ENCODE measurements around the gene TMEM252.

TMEM252 gene

GRCh38 chr9:68497629-68498028 lies 43.1 kb downstream of the TMEM252 start:
- DNase-seq: no peak

- DNase-seq: peak; percentile 10
Observed at GRCh38 chr9:68496356-68496755, 44.3 kb downstream of the TMEM252 start.

GRCh38 chr9:68495247-68495646 lies 45.4 kb downstream of the TMEM252 start:
- DNase-seq: no peak

GRCh38 chr9:68493958-68494577 lies 46.6 kb downstream of the TMEM252 start:
- DNase-seq: peak; percentile 34

- no peak for DNase-seq
Observed at GRCh38 chr9:68493541-68493940, 47.1 kb downstream of the TMEM252 start.

- no peak for DNase-seq
Observed at GRCh38 chr9:68492806-68493205, 47.9 kb downstream of the TMEM252 start.

GRCh38 chr9:68489646-68490045 lies 51.0 kb downstream of the TMEM252 start:
- no peak for DNase-seq

GRCh38 chr9:68488126-68488525 lies 52.6 kb downstream of the TMEM252 start:
- no peak for DNase-seq
